Measurements from ENCODE around the gene LRTM2. TPM values are rescaled to one million over a fixed set of nuclear protein-coding genes. Genes with fewer than 3 reads are reported as not detected.

LRTM2 gene
- total and polyA plus RNA-seq, 2 of the 4 experiments (the other 2 are of a cell fraction), result not detected

GRCh38 chr12:1858456-1858855 lies 38.1 kb downstream of the LRTM2 start:
- H3K56ac ChIP-seq (ENCODE audit: extremely low read depth, insufficient read depth, low read length), result no peak overlapping the region
- peaks cover 23% of the 10 kb centered on the region for H3K9me3 ChIP-seq (ENCODE audit: control insufficient read depth, insufficient read depth, low read length)
- H3K4ac ChIP-seq (ENCODE audit: low read depth, low read length), result no peak overlapping the region
- in situ Hi-C loops (cut with MboI; ENCODE audit: low sequenced_read_pairs), result no loop called here
- ATAC-seq (ENCODE audit: low read depth) (no peak), DNase-seq (no peak)
- H3K4me2 ChIP-seq (ENCODE audit: low read depth, low read length), result no peak overlapping the region
- H2AK5ac ChIP-seq (ENCODE audit: low read depth, low read length), result no peak overlapping the region
- no peak overlapping the region for H3K23ac ChIP-seq (ENCODE audit: low read depth, low read length)
- no peaks in the 10 kb centered on the region for H4K20me1 ChIP-seq (ENCODE audit: insufficient read depth, low read length)
- POLR2A ChIA-PET (ENCODE audit: unreplicated experiment), result no interaction called here
- H3K27ac ChIP-seq (ENCODE audit: insufficient read depth, low read length), result no peak overlapping the region
- no peaks in the 10 kb centered on the region for H3K4me1 ChIP-seq (ENCODE audit: control insufficient read depth, insufficient read depth, low read length)
- H2BK5ac ChIP-seq (ENCODE audit: low read depth, low read length, poor library complexity, severe bottlenecking), result no peak overlapping the region
- dilution Hi-C loops (cut with HindIII; ENCODE audit: low sequenced_read_pairs, unreplicated experiment), result no loop called here
- CTCF ChIA-PET, result no interaction called here
- no peaks in the 10 kb centered on the region for H3K9me1 ChIP-seq (ENCODE audit: insufficient read depth, low read length)
- H2BK120ac ChIP-seq (ENCODE audit: low read depth, low read length), result no peak overlapping the region
- no TSS peak for BruUV-seq (replicated peaks)
- TF ChIP-seq FOS (IDR thresholded peaks at IDR 0.05; ENCODE audit: low read depth, low read length) (no peak), CEBPB (IDR thresholded peaks at IDR 0.05; ENCODE audit: low read depth, low read length) (no peak), RCOR1 (IDR thresholded peaks at IDR 0.05; ENCODE audit: insufficient replicate concordance, low read length) (no peak), SMC3 (IDR thresholded peaks at IDR 0.05; ENCODE audit: low read depth, low read length) (no peak), MXI1 (IDR thresholded peaks at IDR 0.05; ENCODE audit: borderline replicate concordance, low read depth, low read length) (no peak), CTCF (conservative IDR thresholded peaks at IDR 0.05; ENCODE audit: low read depth, low read length) (no peak), CHD1 (IDR thresholded peaks at IDR 0.05; ENCODE audit: low read depth, low read length) (no peak), NFE2L2 (IDR thresholded peaks at IDR 0.05; ENCODE audit: low read depth, low read length) (no peak), MAZ (IDR thresholded peaks at IDR 0.05; ENCODE audit: borderline replicate concordance, low read depth, low read length) (no peak), RFX5 (IDR thresholded peaks at IDR 0.05; ENCODE audit: low read depth, low read length) (no peak)
- TF ChIP-seq, protein P1, sequence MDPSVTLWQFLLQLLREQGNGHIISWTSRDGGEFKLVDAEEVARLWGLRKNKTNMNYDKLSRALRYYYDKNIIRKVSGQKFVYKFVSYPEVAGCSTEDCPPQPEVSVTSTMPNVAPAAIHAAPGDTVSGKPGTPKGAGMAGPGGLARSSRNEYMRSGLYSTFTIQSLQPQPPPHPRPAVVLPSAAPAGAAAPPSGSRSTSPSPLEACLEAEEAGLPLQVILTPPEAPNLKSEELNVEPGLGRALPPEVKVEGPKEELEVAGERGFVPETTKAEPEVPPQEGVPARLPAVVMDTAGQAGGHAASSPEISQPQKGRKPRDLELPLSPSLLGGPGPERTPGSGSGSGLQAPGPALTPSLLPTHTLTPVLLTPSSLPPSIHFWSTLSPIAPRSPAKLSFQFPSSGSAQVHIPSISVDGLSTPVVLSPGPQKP (IDR thresholded peaks at IDR 0.05; ENCODE audit: borderline replicate concordance, low read depth, low read length), result no peak
- TF ChIP-seq, protein P2, sequence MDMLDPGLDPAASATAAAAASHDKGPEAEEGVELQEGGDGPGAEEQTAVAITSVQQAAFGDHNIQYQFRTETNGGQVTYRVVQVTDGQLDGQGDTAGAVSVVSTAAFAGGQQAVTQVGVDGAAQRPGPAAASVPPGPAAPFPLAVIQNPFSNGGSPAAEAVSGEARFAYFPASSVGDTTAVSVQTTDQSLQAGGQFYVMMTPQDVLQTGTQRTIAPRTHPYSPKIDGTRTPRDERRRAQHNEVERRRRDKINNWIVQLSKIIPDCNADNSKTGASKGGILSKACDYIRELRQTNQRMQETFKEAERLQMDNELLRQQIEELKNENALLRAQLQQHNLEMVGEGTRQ (IDR thresholded peaks at IDR 0.05; ENCODE audit: low read depth, low read length), result no peak
- H3K27me3 ChIP-seq (ENCODE audit: control insufficient read depth, insufficient read depth, low read length), result peaks cover 32% of the 10 kb centered on the region
- H4K91ac ChIP-seq (ENCODE audit: insufficient read depth, low read depth, low read length), result no peak overlapping the region
- H2AFZ ChIP-seq (replicated peaks; ENCODE audit: low read length, poor library complexity), result no peak overlapping the region
- no peak overlapping the region for H2BK20ac ChIP-seq (ENCODE audit: low read depth, low read length)
- H4K8ac ChIP-seq (ENCODE audit: low read depth in 2 of 2, low read length in 2 of 2), result no peak overlapping the region
- intact Hi-C loops (cut with micrococcal nuclease), result no loop called here
- H3K36me3 ChIP-seq (ENCODE audit: control insufficient read depth, insufficient read depth, low read length), result no peaks in the 10 kb centered on the region
- no peak overlapping the region for H3K9ac ChIP-seq (ENCODE audit: low read depth, low read length)
- no peak overlapping the region for H3K14ac ChIP-seq (replicated peaks; ENCODE audit: low read depth, low read length)
- H2BK15ac ChIP-seq (ENCODE audit: low read depth, low read length), result no peak overlapping the region
- WGBS, 2 experiments (ENCODE audit: extremely low coverage in 2 of 2, insufficient read length in 1 of 2), result no CpG with 5 or more reads among the region's 11 CpGs
- H3K4me3 ChIP-seq (ENCODE audit: insufficient read depth, low read depth, low read length), result no peak overlapping the region
- H3K79me1 ChIP-seq (ENCODE audit: low read depth in 1 of 2, low read length in 2 of 2), result no peaks in the 10 kb centered on the region
- no peak overlapping the region for H2AK9ac ChIP-seq (replicated peaks; ENCODE audit: low read depth, low read length, poor library complexity)
- H3K18ac ChIP-seq (ENCODE audit: low read depth, low read length), result no peak overlapping the region
- H4K5ac ChIP-seq (ENCODE audit: low read depth, low read length), result no peak overlapping the region

All from IMR-90 (cell line).